HEK293 (cell line): ENCODE measurements around the gene KPNA6.

Experiments
- KLF10 ChIP-seq: fragments of 450-650 bp; IDR thresholded peaks from 2 replicates; pipeline ENCODE4 v1.5.1; 2018; ENCODE audit warnings: missing biosample characterization, mild to moderate bottlenecking, missing genetic modification characterization
- SP7 ChIP-seq: fragments of 450-650 bp; formaldehyde crosslinking; IDR thresholded peaks from 2 replicates; pipeline ENCODE4 v1.5.1; 2016; ENCODE audit warnings: missing biosample characterization, missing genetic modification characterization
- YY1 ChIP-seq: fragments of 450-650 bp; formaldehyde crosslinking; IDR thresholded peaks from 2 replicates; pipeline ENCODE4 v1.5.1; 2018; ENCODE audit warnings: missing biosample characterization, missing genetic modification characterization
- ZBTB1 ChIP-seq: fragments of 450-650 bp; formaldehyde crosslinking; IDR thresholded peaks from 2 replicates; pipeline ENCODE4 v1.5.1; 2016; ENCODE audit warnings: missing biosample characterization, missing genetic modification characterization
- ZBTB21 ChIP-seq: fragments of 450-650 bp; formaldehyde crosslinking; IDR thresholded peaks from 2 replicates; pipeline ENCODE4 v1.5.1; 2017; ENCODE audit warnings: missing biosample characterization, missing genetic modification characterization
- ZNF10 ChIP-seq: fragments of 450-650 bp; formaldehyde crosslinking; IDR thresholded peaks from 2 replicates; pipeline ENCODE4 v1.5.1; 2017; ENCODE audit warnings: missing biosample characterization, missing genetic modification characterization
- ZNF16 ChIP-seq: fragments of 450-650 bp; formaldehyde crosslinking; IDR thresholded peaks from 2 replicates; pipeline ENCODE4 v1.5.1; 2016; ENCODE audit warnings: low read depth, missing biosample characterization, missing genetic modification characterization
- ZNF223 ChIP-seq: fragments of 450-650 bp; formaldehyde crosslinking; IDR thresholded peaks from 2 replicates; pipeline ENCODE4 v1.5.1; 2016; ENCODE audit warnings: missing biosample characterization, missing genetic modification characterization
- ZNF248 ChIP-seq: fragments of 450-650 bp; formaldehyde crosslinking; IDR thresholded peaks from 2 replicates; pipeline ENCODE4 v1.5.1; 2017; ENCODE audit warnings: missing biosample characterization, missing genetic modification characterization
- ZNF274 ChIP-seq, 2 experiments: fragments of 200-500 bp in 1 of 2; fragments of 450-650 bp in 1 of 2; sonication (Bioruptor generic) in 1 of 2; formaldehyde crosslinking in 1 of 2; IDR thresholded peaks; 2 replicates each; pipeline versions ENCODE4 v1.5.1 to v1.6.1; 2014 to 2016; ENCODE audit warnings: borderline replicate concordance in 1 of 2, inconsistent platforms in 1 of 2, low read length in 1 of 2, missing biosample characterization in 1 of 2, missing genetic modification characterization in 1 of 2
- ZNF324 ChIP-seq: fragments of 450-650 bp; formaldehyde crosslinking; IDR thresholded peaks from 2 replicates; pipeline ENCODE4 v1.5.1; 2016; ENCODE audit warnings: missing biosample characterization, missing genetic modification characterization
- ZNF544 ChIP-seq: fragments of 450-650 bp; formaldehyde crosslinking; IDR thresholded peaks from 2 replicates; pipeline ENCODE4 v1.5.0; 2017; ENCODE audit warnings: missing biosample characterization, missing genetic modification characterization
- ZNF558 ChIP-seq: fragments of 450-650 bp; formaldehyde crosslinking; IDR thresholded peaks from 2 replicates; pipeline ENCODE4 v1.5.1; 2016; ENCODE audit warnings: missing biosample characterization, missing genetic modification characterization
- ZNF623 ChIP-seq: fragments of 450-650 bp; formaldehyde crosslinking; IDR thresholded peaks from 2 replicates; pipeline ENCODE4 v1.5.1; 2016; ENCODE audit warnings: missing biosample characterization, missing genetic modification characterization
- TF ChIP-seq, protein P1 (sequence below): fragments of 450-650 bp; formaldehyde crosslinking; IDR thresholded peaks from 2 replicates; pipeline ENCODE4 v1.5.1; 2016; ENCODE audit warnings: missing biosample characterization, missing genetic modification characterization
- TF ChIP-seq, protein P2 (sequence below): fragments of 450-650 bp; formaldehyde crosslinking; IDR thresholded peaks from 2 replicates; pipeline ENCODE4 v1.5.1; 2016; ENCODE audit warnings: missing biosample characterization, missing genetic modification characterization
- TF ChIP-seq, protein P3 (sequence below): fragments of 450-650 bp; formaldehyde crosslinking; IDR thresholded peaks from 2 replicates; pipeline ENCODE4 v1.5.1; 2017; ENCODE audit warnings: missing biosample characterization, missing genetic modification characterization
- TF ChIP-seq, protein P4 (sequence below): fragments of 450-650 bp; formaldehyde crosslinking; conservative IDR thresholded peaks from 2 replicates; pipeline ENCODE4 v1.5.1; 2016; ENCODE audit warnings: low read depth, missing biosample characterization, missing genetic modification characterization
- TF ChIP-seq, protein P5 (sequence below): fragments of 450-650 bp; formaldehyde crosslinking; IDR thresholded peaks from 2 replicates; pipeline ENCODE4 v1.5.1; 2016; ENCODE audit warnings: missing biosample characterization, missing genetic modification characterization
- TF ChIP-seq, protein P6 (sequence below): fragments of 450-650 bp; formaldehyde crosslinking; conservative IDR thresholded peaks from 2 replicates; pipeline ENCODE4 v1.5.1; 2016; ENCODE audit warnings: low read depth, missing biosample characterization, missing genetic modification characterization

KPNA6 gene

DNA sequence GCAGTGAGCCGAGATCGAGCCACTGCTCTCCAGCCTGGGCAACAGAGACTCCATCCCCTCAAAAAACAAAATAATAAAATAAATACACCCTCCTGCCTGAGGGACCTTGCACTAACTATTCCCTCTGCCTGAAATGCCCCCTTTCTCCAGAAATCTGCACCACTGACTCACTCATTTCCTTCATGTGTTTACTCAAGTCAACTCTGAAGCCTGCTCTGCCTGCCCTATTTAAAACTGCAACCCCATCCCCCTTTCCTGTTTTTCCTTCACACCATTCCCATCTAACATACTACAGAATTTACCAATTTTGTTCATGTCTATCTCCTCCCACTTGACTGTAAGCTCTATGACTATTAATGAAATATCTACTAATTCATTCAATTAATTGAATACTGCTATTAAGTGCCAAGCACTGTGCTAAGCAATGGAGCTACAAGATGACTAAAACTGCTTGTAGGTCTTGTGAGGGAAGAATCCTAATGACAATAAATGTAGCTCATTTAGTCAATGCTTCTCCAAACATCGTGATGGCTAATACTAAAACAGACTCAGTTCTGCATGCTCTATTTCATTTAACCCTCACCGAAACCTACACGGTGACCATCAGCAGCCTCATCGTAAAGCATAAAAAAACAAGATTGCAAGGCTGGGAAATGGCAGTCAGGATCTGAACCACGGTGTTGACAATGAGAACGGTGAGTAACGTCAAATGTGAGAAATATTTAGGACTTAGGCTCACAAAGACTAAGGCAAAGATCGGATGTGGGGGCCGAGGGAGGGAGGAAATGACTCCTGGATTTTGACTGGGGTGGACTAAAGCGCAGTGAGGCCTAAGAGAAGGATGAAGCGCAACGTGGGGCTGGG is 35.9 kb upstream of the KPNA6 start (continued):
- TF ChIP-seq, protein P1, sequence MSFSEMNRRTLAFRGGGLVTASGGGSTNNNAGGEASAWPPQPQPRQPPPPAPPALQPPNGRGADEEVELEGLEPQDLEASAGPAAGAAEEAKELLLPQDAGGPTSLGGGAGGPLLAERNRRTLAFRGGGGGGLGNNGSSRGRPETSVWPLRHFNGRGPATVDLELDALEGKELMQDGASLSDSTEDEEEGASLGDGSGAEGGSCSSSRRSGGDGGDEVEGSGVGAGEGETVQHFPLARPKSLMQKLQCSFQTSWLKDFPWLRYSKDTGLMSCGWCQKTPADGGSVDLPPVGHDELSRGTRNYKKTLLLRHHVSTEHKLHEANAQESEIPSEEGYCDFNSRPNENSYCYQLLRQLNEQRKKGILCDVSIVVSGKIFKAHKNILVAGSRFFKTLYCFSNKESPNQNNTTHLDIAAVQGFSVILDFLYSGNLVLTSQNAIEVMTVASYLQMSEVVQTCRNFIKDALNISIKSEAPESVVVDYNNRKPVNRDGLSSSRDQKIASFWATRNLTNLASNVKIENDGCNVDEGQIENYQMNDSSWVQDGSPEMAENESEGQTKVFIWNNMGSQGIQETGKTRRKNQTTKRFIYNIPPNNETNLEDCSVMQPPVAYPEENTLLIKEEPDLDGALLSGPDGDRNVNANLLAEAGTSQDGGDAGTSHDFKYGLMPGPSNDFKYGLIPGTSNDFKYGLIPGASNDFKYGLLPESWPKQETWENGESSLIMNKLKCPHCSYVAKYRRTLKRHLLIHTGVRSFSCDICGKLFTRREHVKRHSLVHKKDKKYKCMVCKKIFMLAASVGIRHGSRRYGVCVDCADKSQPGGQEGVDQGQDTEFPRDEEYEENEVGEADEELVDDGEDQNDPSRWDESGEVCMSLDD = no peak
- no peak for TF ChIP-seq ZBTB1 (tag by site-specific recombination)
- TF ChIP-seq, protein P2, sequence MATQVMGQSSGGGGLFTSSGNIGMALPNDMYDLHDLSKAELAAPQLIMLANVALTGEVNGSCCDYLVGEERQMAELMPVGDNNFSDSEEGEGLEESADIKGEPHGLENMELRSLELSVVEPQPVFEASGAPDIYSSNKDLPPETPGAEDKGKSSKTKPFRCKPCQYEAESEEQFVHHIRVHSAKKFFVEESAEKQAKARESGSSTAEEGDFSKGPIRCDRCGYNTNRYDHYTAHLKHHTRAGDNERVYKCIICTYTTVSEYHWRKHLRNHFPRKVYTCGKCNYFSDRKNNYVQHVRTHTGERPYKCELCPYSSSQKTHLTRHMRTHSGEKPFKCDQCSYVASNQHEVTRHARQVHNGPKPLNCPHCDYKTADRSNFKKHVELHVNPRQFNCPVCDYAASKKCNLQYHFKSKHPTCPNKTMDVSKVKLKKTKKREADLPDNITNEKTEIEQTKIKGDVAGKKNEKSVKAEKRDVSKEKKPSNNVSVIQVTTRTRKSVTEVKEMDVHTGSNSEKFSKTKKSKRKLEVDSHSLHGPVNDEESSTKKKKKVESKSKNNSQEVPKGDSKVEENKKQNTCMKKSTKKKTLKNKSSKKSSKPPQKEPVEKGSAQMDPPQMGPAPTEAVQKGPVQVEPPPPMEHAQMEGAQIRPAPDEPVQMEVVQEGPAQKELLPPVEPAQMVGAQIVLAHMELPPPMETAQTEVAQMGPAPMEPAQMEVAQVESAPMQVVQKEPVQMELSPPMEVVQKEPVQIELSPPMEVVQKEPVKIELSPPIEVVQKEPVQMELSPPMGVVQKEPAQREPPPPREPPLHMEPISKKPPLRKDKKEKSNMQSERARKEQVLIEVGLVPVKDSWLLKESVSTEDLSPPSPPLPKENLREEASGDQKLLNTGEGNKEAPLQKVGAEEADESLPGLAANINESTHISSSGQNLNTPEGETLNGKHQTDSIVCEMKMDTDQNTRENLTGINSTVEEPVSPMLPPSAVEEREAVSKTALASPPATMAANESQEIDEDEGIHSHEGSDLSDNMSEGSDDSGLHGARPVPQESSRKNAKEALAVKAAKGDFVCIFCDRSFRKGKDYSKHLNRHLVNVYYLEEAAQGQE (tag by site-specific recombination) = no peak
- no peak for TF ChIP-seq ZBTB21 (tag by site-specific recombination)
- TF ChIP-seq, protein P3, sequence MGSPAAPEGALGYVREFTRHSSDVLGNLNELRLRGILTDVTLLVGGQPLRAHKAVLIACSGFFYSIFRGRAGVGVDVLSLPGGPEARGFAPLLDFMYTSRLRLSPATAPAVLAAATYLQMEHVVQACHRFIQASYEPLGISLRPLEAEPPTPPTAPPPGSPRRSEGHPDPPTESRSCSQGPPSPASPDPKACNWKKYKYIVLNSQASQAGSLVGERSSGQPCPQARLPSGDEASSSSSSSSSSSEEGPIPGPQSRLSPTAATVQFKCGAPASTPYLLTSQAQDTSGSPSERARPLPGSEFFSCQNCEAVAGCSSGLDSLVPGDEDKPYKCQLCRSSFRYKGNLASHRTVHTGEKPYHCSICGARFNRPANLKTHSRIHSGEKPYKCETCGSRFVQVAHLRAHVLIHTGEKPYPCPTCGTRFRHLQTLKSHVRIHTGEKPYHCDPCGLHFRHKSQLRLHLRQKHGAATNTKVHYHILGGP (tag by site-specific recombination) = no peak
- TF ChIP-seq, protein P4, sequence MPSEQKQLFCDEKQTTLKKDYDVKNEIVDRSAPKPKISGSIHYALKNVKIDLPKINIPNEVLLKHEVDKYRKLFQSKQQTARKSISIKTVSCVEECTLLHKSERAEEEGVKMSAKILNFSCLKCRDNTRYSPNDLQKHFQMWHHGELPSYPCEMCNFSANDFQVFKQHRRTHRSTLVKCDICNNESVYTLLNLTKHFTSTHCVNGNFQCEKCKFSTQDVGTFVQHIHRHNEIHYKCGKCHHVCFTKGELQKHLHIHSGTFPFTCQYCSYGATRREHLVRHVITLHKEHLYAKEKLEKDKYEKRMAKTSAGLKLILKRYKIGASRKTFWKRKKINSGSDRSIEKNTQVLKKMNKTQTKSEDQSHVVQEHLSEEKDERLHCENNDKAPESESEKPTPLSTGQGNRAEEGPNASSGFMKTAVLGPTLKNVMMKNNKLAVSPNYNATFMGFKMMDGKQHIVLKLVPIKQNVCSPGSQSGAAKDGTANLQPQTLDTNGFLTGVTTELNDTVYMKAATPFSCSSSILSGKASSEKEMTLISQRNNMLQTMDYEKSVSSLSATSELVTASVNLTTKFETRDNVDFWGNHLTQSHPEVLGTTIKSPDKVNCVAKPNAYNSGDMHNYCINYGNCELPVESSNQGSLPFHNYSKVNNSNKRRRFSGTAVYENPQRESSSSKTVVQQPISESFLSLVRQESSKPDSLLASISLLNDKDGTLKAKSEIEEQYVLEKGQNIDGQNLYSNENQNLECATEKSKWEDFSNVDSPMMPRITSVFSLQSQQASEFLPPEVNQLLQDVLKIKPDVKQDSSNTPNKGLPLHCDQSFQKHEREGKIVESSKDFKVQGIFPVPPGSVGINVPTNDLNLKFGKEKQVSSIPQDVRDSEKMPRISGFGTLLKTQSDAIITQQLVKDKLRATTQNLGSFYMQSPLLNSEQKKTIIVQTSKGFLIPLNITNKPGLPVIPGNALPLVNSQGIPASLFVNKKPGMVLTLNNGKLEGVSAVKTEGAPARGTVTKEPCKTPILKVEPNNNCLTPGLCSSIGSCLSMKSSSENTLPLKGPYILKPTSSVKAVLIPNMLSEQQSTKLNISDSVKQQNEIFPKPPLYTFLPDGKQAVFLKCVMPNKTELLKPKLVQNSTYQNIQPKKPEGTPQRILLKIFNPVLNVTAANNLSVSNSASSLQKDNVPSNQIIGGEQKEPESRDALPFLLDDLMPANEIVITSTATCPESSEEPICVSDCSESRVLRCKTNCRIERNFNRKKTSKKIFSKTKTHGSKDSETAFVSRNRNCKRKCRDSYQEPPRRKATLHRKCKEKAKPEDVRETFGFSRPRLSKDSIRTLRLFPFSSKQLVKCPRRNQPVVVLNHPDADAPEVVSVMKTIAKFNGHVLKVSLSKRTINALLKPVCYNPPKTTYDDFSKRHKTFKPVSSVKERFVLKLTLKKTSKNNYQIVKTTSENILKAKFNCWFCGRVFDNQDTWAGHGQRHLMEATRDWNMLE = no peak
- TF ChIP-seq, protein P5, sequence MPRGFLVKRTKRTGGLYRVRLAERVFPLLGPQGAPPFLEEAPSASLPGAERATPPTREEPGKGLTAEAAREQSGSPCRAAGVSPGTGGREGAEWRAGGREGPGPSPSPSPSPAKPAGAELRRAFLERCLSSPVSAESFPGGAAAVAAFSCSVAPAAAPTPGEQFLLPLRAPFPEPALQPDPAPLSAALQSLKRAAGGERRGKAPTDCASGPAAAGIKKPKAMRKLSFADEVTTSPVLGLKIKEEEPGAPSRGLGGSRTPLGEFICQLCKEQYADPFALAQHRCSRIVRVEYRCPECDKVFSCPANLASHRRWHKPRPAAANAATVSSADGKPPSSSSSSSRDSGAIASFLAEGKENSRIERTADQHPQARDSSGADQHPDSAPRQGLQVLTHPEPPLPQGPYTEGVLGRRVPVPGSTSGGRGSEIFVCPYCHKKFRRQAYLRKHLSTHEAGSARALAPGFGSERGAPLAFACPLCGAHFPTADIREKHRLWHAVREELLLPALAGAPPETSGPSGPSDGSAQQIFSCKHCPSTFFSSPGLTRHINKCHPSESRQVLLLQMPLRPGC = no peak
- no peak for TF ChIP-seq ZNF274 (IDR thresholded peaks at IDR 0.05; ENCODE audit: low read length)
- no peak for TF ChIP-seq ZNF274 (tag by site-specific recombination; IDR thresholded peaks at IDR 0.05; ENCODE audit: borderline replicate concordance)
- TF ChIP-seq ZNF248 (tag by site-specific recombination) = no peak
- TF ChIP-seq ZNF223 (tag by site-specific recombination) = no peak
- peak; percentile 42 for TF ChIP-seq ZNF623 (tag by site-specific recombination)
- TF ChIP-seq ZNF558 = no peak
- TF ChIP-seq, protein P6, sequence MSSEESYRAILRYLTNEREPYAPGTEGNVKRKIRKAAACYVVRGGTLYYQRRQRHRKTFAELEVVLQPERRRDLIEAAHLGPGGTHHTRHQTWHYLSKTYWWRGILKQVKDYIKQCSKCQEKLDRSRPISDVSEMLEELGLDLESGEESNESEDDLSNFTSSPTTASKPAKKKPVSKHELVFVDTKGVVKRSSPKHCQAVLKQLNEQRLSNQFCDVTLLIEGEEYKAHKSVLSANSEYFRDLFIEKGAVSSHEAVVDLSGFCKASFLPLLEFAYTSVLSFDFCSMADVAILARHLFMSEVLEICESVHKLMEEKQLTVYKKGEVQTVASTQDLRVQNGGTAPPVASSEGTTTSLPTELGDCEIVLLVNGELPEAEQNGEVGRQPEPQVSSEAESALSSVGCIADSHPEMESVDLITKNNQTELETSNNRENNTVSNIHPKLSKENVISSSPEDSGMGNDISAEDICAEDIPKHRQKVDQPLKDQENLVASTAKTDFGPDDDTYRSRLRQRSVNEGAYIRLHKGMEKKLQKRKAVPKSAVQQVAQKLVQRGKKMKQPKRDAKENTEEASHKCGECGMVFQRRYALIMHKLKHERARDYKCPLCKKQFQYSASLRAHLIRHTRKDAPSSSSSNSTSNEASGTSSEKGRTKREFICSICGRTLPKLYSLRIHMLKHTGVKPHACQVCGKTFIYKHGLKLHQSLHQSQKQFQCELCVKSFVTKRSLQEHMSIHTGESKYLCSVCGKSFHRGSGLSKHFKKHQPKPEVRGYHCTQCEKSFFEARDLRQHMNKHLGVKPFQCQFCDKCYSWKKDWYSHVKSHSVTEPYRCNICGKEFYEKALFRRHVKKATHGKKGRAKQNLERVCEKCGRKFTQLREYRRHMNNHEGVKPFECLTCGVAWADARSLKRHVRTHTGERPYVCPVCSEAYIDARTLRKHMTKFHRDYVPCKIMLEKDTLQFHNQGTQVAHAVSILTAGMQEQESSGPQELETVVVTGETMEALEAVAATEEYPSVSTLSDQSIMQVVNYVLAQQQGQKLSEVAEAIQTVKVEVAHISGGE (tag by site-specific recombination) = no peak
- TF ChIP-seq KLF10 (tag by site-specific recombination) = no peak
- TF ChIP-seq ZNF544 = no peak
- no peak for TF ChIP-seq SP7
- no peak for TF ChIP-seq ZNF16
- no peak for TF ChIP-seq ZNF10
- no peak for TF ChIP-seq ZNF324 (tag by site-specific recombination)
- no peak for TF ChIP-seq YY1 (tag by site-specific recombination)
- TF ChIP-seq, all 188 proteins: peak for 5
